Middle frontal gyrus (tissue), 1 donor: ENCODE results near the gene DTNB.

ENCODE experiments used
- DNase-seq: peaks from one replicate; pipeline ENCODE4 v3.0.0-alpha.2; 2015; ENCODE audit warnings: low spot score; ENCODE audit errors: extremely low spot score

DTNB gene

DNA sequence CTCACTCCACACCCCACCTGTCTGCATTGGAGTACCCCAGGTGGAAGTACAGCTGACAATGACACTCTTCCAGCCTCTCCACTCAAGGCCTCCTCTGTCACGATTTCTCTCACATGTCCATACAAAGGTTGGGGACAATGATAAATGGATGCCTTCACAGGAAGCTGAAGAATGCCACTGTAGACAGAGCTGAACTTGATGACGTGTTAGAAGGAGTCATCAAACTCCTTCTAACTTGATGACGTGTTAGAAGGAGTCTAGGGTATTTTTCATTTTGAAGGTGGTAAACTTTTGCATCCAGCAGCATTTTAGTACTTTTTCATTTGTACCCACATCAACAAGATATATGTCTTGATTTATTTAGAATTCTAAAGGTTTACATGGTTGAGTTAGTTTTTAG, 168.2 kb downstream of the DTNB start:
- DNase-seq: no peak

- DNase-seq: no peak
Measured at GRCh38 chr2:25504266-25504665, 169.1 kb downstream of the DTNB start.

DNA sequence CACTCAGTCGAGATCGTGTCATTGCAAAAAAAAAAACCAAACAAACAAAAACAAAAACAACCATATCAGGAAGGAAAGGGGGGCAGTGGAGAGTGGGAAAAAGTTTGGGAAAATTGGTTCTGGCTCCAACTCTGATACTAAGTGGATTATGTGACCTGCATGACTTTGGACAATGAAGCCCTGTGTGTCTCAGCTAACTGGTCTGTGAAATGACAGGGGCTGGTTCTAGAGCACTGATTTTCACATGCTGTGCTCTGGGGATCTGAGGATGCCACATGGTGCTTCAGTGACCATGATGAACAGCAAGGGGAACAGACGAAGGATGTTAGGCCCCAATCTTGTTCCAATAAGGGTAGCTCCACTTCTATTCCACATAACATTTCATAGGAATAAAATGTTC, 174.2 kb downstream of the DTNB start:
- DNase-seq: no peak

GRCh38 chr2:25497918-25498407, 175.4 kb downstream of the DTNB start:
- DNase-seq: no peak

GRCh38 chr2:25497229-25497917, 176.0 kb downstream of the DTNB start:
- DNase-seq: no peak

DNA sequence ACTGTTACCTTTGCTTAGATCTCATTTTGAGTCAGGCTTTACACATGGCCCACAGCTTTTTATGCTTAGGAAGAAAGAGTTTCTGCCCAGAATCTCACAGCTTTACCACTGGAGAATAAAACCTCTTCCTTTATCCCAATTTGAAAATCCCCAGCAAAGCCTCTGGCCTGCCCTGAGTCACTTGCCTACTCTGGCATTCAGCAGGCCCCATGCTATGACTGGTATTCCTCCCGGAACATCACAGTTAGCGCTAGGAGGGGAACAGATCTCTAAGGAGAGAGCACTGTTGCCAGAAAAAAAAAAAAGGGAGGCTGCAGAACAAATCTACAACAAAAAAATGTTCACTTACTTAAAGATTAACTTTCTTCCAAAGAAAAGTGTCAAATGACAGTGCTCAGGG, 178.8 kb downstream of the DTNB start:
- no peak for DNase-seq

DNA sequence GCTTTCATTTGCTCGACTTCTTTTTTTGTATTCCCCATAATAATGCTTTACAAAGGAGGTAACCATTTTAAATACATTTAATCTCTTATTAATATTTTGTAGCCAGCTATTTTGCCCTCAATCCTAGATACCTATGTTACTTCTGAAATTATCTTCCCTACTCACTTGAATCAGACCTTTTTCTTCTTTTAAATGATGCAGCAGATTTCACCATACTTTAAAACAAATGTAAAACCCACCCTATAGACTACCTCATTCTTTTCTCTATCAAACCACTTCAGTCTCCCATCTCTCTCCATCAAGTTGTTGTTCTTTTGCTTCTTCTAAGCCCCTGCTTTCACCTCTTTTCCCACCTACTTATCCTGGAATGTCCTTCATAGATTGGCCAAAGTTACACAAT, 180.2 kb downstream of the DTNB start:
- no peak for DNase-seq

DNA sequence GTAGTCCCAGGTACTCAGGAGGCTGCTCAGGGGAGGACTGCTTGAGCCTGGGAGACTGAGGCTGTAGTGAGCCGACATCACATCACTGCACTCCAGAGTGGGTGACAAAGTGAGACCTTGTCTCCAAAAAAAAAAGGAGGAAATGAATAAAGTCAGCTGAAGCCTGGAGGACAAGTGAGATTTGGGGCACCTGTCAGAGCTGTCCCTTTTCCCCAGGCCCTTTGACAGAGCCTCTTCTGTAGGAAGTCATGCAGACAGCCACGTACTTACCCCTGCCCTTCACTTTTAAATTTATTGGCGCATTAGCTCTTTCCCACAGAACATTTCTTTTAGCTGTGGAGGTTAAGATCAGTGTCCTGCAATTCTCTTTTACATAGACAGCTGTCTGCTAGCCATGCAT, 180.7 kb downstream of the DTNB start:
- no peak for DNase-seq

GRCh38 chr2:25491966-25492532, 181.3 kb downstream of the DTNB start:
- no peak for DNase-seq

- no peak for DNase-seq
Measured at GRCh38 chr2:25491003-25491696, 182.2 kb downstream of the DTNB start.

DNA sequence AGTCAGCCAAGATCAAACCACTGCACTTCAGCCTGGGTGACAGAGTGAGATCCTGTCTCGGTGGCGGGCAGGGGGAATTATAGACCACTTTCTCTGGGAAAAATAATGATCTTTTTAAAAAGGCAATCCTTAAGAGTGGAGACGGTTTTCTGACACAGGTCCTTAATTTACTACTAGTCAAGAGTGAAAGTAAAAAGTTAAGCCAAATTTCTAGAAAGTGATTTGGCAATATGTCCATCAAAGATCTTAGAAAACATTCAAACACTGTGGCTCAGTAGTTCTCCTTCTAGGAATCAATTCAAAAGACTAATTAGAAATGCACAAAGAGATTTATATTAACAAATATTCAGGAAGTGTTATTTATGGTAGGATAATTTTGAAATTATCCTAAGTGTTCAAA, 183.2 kb downstream of the DTNB start:
- no peak for DNase-seq

DNA sequence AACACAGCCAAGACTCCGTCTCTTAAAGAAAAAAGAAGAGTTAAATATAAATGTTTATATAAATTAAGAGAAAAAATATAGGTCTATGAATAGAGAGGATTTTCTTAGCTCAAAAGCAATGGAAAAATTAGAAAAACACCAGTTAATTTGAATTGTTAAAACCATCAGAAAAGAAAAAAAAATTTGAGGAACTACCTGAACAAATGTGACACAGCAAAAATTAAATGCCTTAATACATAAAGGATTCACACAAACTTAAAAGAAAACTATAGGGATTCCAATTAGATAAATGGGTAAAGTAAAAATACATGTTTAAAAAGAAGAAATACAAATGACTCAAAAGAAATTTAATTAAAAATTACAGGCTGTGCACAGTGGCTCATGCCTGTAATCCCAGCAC, 183.7 kb downstream of the DTNB start:
- no peak for DNase-seq

GRCh38 chr2:25483607-25484266, 189.6 kb downstream of the DTNB start:
- no peak for DNase-seq

GRCh38 chr2:25482341-25482740, 191.0 kb downstream of the DTNB start:
- DNase-seq: no peak

DNA sequence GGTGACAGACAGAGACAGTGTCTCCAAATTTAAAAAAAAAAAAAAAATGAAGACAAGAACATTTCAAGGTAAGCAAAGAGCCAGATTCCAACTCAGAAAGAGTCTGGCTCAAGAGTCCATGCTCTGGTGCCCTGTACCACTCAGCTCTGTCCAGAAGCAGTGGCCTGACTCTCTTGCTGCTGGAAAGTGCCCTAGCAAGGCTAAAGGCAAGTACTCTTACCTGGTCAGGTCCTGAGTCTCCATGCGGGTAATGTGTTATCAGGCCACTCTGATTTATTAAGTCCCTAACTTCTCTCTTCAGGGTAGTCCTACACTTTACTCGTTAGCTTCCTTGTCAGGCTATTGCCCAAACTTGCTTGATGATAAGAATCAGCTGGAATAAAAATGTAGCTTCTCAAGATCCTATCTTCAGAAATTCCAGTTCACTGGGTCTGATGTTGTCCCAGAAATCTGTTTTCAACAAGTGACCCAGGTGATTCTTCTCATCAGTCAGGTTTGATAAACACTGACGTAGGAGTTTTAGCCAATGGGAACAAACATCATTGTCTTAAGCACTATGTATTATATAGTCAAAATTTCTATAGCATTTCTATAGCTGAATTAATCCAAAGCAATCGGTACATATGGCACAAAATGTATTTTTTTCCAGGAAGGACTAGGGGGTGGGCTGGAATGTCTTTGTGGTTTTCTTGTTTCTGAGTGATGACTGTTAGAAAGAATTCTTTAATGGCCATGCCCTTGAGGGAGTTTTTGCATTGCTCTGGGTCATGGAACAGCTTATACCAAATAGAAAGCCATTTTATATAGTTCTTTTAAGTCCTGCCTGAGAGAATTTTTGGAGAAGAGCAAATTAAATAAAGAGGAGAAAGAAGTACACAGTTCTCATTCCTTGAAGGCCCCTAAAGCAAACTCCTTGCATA, 191.7 kb downstream of the DTNB start:
- no peak for DNase-seq

GRCh38 chr2:25480561-25480960, 192.8 kb downstream of the DTNB start:
- no peak for DNase-seq

GRCh38 chr2:25479761-25480160, 193.6 kb downstream of the DTNB start:
- no peak for DNase-seq

DNA sequence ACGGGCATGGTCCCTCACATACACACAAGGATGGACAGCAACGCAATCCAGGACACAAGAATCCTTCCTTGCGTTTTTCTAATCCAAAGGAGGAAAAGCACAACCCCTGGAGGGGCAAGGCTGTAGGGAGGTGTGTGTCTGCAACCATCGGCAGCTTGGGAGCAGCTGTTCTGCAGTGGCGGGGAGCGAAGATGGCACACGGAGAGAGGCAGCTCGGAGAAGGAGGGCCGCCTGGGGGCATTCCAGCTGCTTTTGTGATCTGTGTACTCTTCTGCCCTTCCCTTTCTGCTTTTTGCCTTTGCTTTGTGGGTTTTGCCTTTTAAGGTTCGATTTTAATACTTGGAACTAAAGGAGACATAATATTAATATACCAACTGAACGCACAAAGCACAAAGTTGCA, 194.6 kb downstream of the DTNB start:
- no peak for DNase-seq

DNA sequence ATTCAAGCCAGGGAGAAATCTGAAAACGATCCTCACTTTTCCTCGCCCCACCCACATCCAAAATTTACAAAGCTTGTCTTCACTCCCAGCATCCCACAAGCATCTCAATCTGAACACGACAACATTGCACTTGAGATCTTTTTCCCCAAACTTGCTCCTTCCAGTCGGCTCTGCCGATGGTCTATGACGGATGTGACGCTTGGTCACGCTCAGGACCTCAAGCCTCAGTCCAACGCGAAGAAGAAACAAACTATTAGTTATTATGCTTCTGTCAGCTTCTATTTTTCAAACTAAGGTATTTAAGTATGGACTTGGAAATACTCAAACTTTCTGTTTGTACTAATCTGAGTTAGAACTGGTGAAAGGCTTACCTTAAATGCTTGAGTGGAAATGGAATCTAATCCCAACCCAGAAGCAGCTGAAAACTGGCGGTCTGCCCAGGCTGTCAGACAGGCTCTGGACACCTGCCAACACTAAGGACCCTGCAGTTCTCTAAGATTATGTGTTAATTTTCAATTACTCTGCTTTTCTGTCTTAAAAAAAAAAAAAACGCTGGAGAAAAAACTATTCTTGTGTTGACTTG, 199.5 kb downstream of the DTNB start:
- DNase-seq: no peak

DNA sequence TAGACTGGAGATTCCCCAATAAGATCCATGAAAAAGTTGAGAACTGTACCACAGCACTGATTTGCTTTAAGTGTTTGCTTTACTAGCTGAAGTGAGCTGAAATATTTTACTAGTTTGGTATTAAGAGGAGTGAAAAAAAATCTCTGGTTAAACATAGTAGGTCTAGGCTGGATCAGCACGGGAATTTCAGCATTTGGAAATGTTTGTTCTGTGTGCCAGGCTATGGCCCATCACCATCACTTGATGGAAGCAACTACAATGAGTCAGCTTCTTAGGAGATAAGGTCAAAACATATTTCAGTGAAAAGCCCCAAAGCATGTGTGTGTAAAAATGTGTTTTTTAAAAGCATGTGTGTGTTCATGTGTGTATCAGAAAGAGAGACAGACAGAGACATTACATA, 200.2 kb downstream of the DTNB start:
- DNase-seq: no peak

GRCh38 chr2:25470806-25471205, 202.6 kb downstream of the DTNB start:
- DNase-seq: no peak
